Skin of body (tissue), 2 donors: ENCODE measurements around the gene ASPHD2. TPM values are rescaled to one million over a fixed set of nuclear protein-coding genes. Genes with fewer than 3 reads are reported as not detected.

Source experiments
- small RNA-seq: library from RNA; depleted of rRNA; stranded (forward); fragments of <200 nt; gene quantifications from one replicate; pipeline ENCODE3, GENCODE V24; 2014; ENCODE audit warnings: low replicate concordance
- total RNA-seq: library from RNA; depleted of rRNA; stranded (reverse); fragments of >200 nt; gene quantifications from one replicate; pipeline ENCODE4 v1.2.3, GENCODE V29; 2014

Gene ASPHD2
- total RNA-seq, 1 donor from 2014 or later, result 0.89 TPM

Small RNA genes lying within 50 kb of the gene (small RNA-seq; reads per million reads assigned to genes)
- gene RNA5SP495, result not detected

Other genes starting within 250 kb of the ASPHD2 start
- gene HPS4, start 54.5 kb downstream of the ASPHD2 start, total RNA-seq, result 30.2 TPM
- 12.7 TPM for gene SRRD, start 54.6 kb downstream of the ASPHD2 start, total RNA-seq
- gene TFIP11, start 83.2 kb downstream of the ASPHD2 start, total RNA-seq, result 16.0 TPM
- 12.9 TPM for gene TPST2, start 160.9 kb downstream of the ASPHD2 start, total RNA-seq
- 0.99 TPM for gene CRYBB1, start 188.8 kb downstream of the ASPHD2 start, total RNA-seq
- not detected for gene CRYBA4, start 192.7 kb downstream of the ASPHD2 start, total RNA-seq
- 2.5 TPM for gene MIAT, start 228.3 kb downstream of the ASPHD2 start, total RNA-seq